ENCODE data around the gene MN1. TPM values are rescaled to one million over a fixed set of nuclear protein-coding genes. Genes with fewer than 3 reads are reported as not detected.

The MN1 gene
- total and polyA plus RNA-seq, 2 of the 8 experiments (the other 6 are each of a cell fraction or from before 2014, with no cell fraction given), result 3.1 to 4.9 TPM

GRCh38 chr22:27776650-27776958 lies 25.0 kb downstream of the MN1 start:
- no peak overlapping the region for H3K9ac ChIP-seq (replicated peaks in 1 of 4; ENCODE audit: extremely low read depth in 1 of 4, low read depth in 3 of 4, low read length in 3 of 4)
- peak overlapping the region; percentile 58 to 76 for H3K4me2 ChIP-seq (ENCODE audit: insufficient read depth in 1 of 2, low read depth in 2 of 2, low read length in 2 of 2)
- no peak overlapping the region for H2BK20ac ChIP-seq (ENCODE audit: low read length)
- no peak overlapping the region for H4K5ac ChIP-seq (ENCODE audit: insufficient read length, low read depth, low read length)
- H3K14ac ChIP-seq (ENCODE audit: insufficient read length), result no peak overlapping the region
- ChIA-PET POLR2A (ENCODE audit: partially characterized antibody) (no interaction called here), CTCF (ENCODE audit: partially characterized antibody) (no interaction called here)
- no peak overlapping the region for H3K27ac ChIP-seq (ENCODE audit: low read depth, low read length)
- H4K8ac ChIP-seq (ENCODE audit: extremely low read depth, insufficient read depth, low read length), result no peak overlapping the region
- no peaks in the 10 kb centered on the region; the same call in 1 of the 2 replicates for H3K23me2 ChIP-seq (ENCODE audit: low read depth, low read length)
- FAIRE-seq (no peak), DNase-seq (ENCODE audit: low read depth in 1 of 2, low spot score in 2 of 2) (no peak)
- H3K9me3 ChIP-seq (ENCODE audit: insufficient read depth in 2 of 2, low read depth in 1 of 2, low read length in 1 of 2), result no peaks in the 10 kb centered on the region
- WGBS, 2 experiments (ENCODE audit: extremely low coverage in 1 of 2, insufficient coverage in 1 of 2, insufficient read length in 1 of 2, insufficient replicate concordance in 2 of 2, low coverage in 1 of 2, low lambda C conversion rate in 2 of 2, missing lambda C conversion rate in 1 of 2), result 16% methylated on average over 8 of the region's 8 CpGs; no CpG with 5 or more reads in 1 of the 2 experiments
- peaks cover 15 to 34% (median 24%) of the 10 kb centered on the region in 4 experiments for H3K4me1 ChIP-seq (replicated peaks in 1 of 4; ENCODE audit: control insufficient read depth in 3 of 4, insufficient read depth in 4 of 4, low read length in 3 of 4)
- no peak overlapping the region for H3K23ac ChIP-seq (ENCODE audit: insufficient read length)
- no peak overlapping the region for H2BK5ac ChIP-seq (ENCODE audit: low read depth, low read length)
- H2AK5ac ChIP-seq (ENCODE audit: low read depth, low read length), result no peak overlapping the region
- no peak overlapping the region for H3K56ac ChIP-seq (replicated peaks; ENCODE audit: insufficient read length, low read depth, low read length)
- H3K36me3 ChIP-seq (ENCODE audit: control insufficient read depth in 2 of 4, insufficient read depth in 4 of 4, low read length in 3 of 4), result no peaks in the 10 kb centered on the region
- H2BK12ac ChIP-seq (ENCODE audit: low read depth, low read length), result no peak overlapping the region
- no peaks in the 10 kb centered on the region; a peak in 1 of 7 replicates for H3K27me3 ChIP-seq (replicated peaks in 1 of 4; ENCODE audit: control insufficient read depth in 3 of 4, extremely low read depth in 1 of 4, insufficient read depth in 3 of 4, low read length in 3 of 4)
- peak overlapping the region in 1 of 4 experiments; percentile 49; a peak in 3 of 8 replicates for H3K4me3 ChIP-seq (ENCODE audit: extremely low read depth in 1 of 4, insufficient read depth in 2 of 4, low read depth in 3 of 4, low read length in 4 of 4)
- H2BK120ac ChIP-seq (replicated peaks; ENCODE audit: low read depth, low read length), result no peak overlapping the region
- no peak for TF ChIP-seq FOSL1 (IDR thresholded peaks at IDR 0.05; ENCODE audit: insufficient read depth, low read depth, low read length)
- TF ChIP-seq RFX5 (IDR thresholded peaks at IDR 0.05; ENCODE audit: borderline replicate concordance, low read depth, low read length), result no peak
- no peak for TF ChIP-seq ASH2L (IDR thresholded peaks at IDR 0.05; ENCODE audit: low read length)
- no peak overlapping the region; the same call in 1 of the 2 replicates for H3K18ac ChIP-seq (ENCODE audit: extremely low read depth, low read length)
- H3K4ac ChIP-seq (replicated peaks; ENCODE audit: insufficient read length, low read depth, low read length), result no peak overlapping the region
- no peak overlapping the region for H4K91ac ChIP-seq (replicated peaks; ENCODE audit: insufficient read length, low read length)
- no peaks in the 10 kb centered on the region for H3K79me2 ChIP-seq (ENCODE audit: control insufficient read depth in 1 of 2, insufficient read depth in 2 of 2, low read length in 2 of 2)
- H3K79me1 ChIP-seq (ENCODE audit: low read depth, low read length), result no peaks in the 10 kb centered on the region; the same call in 1 of the 2 replicates
- H2AFZ ChIP-seq (ENCODE audit: low read length), result no peak overlapping the region
- H2BK15ac ChIP-seq (ENCODE audit: low read length), result no peak overlapping the region
- no peaks in the 10 kb centered on the region for H4K20me1 ChIP-seq (replicated peaks in 1 of 2; ENCODE audit: control insufficient read depth in 1 of 2, insufficient read depth in 2 of 2, low read length in 2 of 2)
